HepG2 (cell line): ENCODE results near the gene ITPK1. TPM values are rescaled to one million over a fixed set of nuclear protein-coding genes. Genes with fewer than 3 reads are reported as not detected.

Source experiments
- ATAC-seq: fragments of 200-7000 bp; cut with Tn5 transposase; 3 replicates; pipeline ENCODE4 v1.9.1; 2020; ENCODE audit warnings: mild to moderate bottlenecking, moderate library complexity
- BruUV-seq: library from RNA; stranded (reverse); fragments of 400-500 nt; replicated peaks from 2 replicates; lab custom pipeline; 2021; lab: Mats Ljungman, UMichigan
- CTCF ChIA-PET: fragments of 300-600 bp; formaldehyde crosslinking; extraction: SDS; loops from one replicate; lab custom pipeline; 2021; ENCODE audit warnings: low total read pairs, inconsistent platforms, low intra/inter-chr PET ratio; lab: Yijun Ruan, JAX
- POLR2A ChIA-PET: fragments of 350-600 bp; sonication (Branson Sonifier 250); formaldehyde crosslinking; loops from one replicate; lab custom pipeline; 2020; ENCODE audit warnings: antibody characterized with exemption, inconsistent platforms; lab: Yijun Ruan, JAX
- DNase-seq: peaks from one replicate; pipeline ENCODE4 v3.0.0-alpha.2; 2015; ENCODE audit warnings: low spot score
- FAIRE-seq: peaks from 3 replicates; lab custom pipeline; 2011; peaks lifted over from hg19 to GRCh38; lab: Jason Lieb, UNC
- H2AFZ ChIP-seq: one replicate; pipeline ENCODE4 v1.6.1; 2011; ENCODE audit warnings: low read length, inconsistent platforms
- H3K27ac ChIP-seq: fragments of 300-600 bp; 3 replicates; pipeline ENCODE4 v1.8.0; 2011; ENCODE audit warnings: mixed run types, mild to moderate bottlenecking, mixed read lengths, low read length, inconsistent platforms; ENCODE audit not compliant: insufficient read depth; ENCODE audit errors: extremely low read length
- H3K27me3 ChIP-seq, 2 experiments: fragments of 200-600 bp in 1 of 2; 2 replicates in 1 of 2; 3 replicates in 1 of 2; pipeline versions ENCODE4 v1.6.0 to v1.8.0; 2011; ENCODE audit warnings: low read length in 2 of 2, mild to moderate bottlenecking in 2 of 2, moderate library complexity in 2 of 2, inconsistent platforms in 1 of 2; ENCODE audit not compliant: insufficient read depth in 2 of 2, control insufficient read depth in 1 of 2
- H3K36me3 ChIP-seq, 2 experiments: fragments of 200-600 bp in 1 of 2; replicated peaks in 1 of 2; 2 replicates in 1 of 2; 3 replicates in 1 of 2; pipeline versions ENCODE4 v1.5.1 to v1.8.0; 2011; ENCODE audit warnings: low read length in 2 of 2, inconsistent platforms in 1 of 2; ENCODE audit not compliant: insufficient read depth in 2 of 2, control insufficient read depth in 1 of 2
- H3K4me1 ChIP-seq: 2 replicates; pipeline ENCODE4 v1.5.1; 2012; ENCODE audit warnings: low read length, inconsistent platforms; ENCODE audit not compliant: insufficient read depth
- H3K4me2 ChIP-seq: 2 replicates; pipeline ENCODE4 v1.6.0; 2011; ENCODE audit warnings: low read depth, low read length, inconsistent platforms
- H3K4me3 ChIP-seq, 3 experiments: fragments of 200-600 bp in 1 of 3; sonication (generic), shearing (Covaris generic) in 1 of 3; replicated peaks in 1 of 3; 2 replicates each; pipeline ENCODE4 v1.5.1; 2011 to 2016; ENCODE audit warnings: low read length in 3 of 3, inconsistent platforms in 2 of 3, low read depth in 2 of 3, mild to moderate bottlenecking in 2 of 3, control low read depth in 1 of 3, mixed read lengths in 1 of 3; ENCODE audit not compliant: insufficient read depth in 1 of 3
- H3K79me2 ChIP-seq: one replicate; pipeline ENCODE4 v1.6.1; 2011; ENCODE audit warnings: low read length, inconsistent platforms; ENCODE audit not compliant: insufficient read depth
- H3K9ac ChIP-seq: 2 replicates; pipeline ENCODE4 v1.6.0; 2011; ENCODE audit warnings: mild to moderate bottlenecking, low read depth, low read length, inconsistent platforms; ENCODE audit not compliant: insufficient read depth
- H3K9me3 ChIP-seq: 2 replicates; pipeline ENCODE4 v1.5.1; 2012; ENCODE audit warnings: mild to moderate bottlenecking, low read length
- H4K20me1 ChIP-seq: 2 replicates; pipeline ENCODE4 v1.6.0; 2011; ENCODE audit warnings: inconsistent platforms, mild to moderate bottlenecking, low read length, moderate library complexity; ENCODE audit not compliant: insufficient read depth
- CEBPB ChIP-seq: IDR thresholded peaks from 2 replicates; pipeline ENCODE4 v1.6.1; 2011; ENCODE audit warnings: low read depth, low read length, improper control_type of control experiment, borderline replicate concordance
- DMTF1 ChIP-seq: sonication (generic); formaldehyde crosslinking; IDR thresholded peaks from 2 replicates; pipeline ENCODE4 v1.4.0; 2020; ENCODE audit warnings: mild to moderate bottlenecking, missing genetic modification reagents
- EHMT2 ChIP-seq: fragments of 200-600 bp; sonication (generic); IDR thresholded peaks from 2 replicates; pipeline ENCODE4 v1.7.0; 2017; ENCODE audit warnings: antibody characterized with exemption, low read depth, low read length, borderline replicate concordance
- GATAD2A ChIP-seq: IDR thresholded peaks from 2 replicates; pipeline ENCODE4 v1.6.1; 2016
- SIX4 ChIP-seq: sonication (generic); formaldehyde crosslinking; IDR thresholded peaks from 2 replicates; pipeline ENCODE4 v1.4.0; 2020; ENCODE audit warnings: missing genetic modification reagents
- SMYD3 ChIP-seq: sonication (generic); formaldehyde crosslinking; IDR thresholded peaks from 2 replicates; pipeline ENCODE4 v1.8.1; 2023; ENCODE audit warnings: mild to moderate bottlenecking, missing genetic modification reagents
- SOX6 ChIP-seq, 2 experiments: fragments of 450-650 bp in 1 of 2; sonication (generic) in 1 of 2; formaldehyde crosslinking in 1 of 2; IDR thresholded peaks; 2 replicates each; pipeline versions ENCODE4 v1.4.0 to v1.6.1; 2017 to 2020; ENCODE audit warnings: antibody characterized with exemption in 1 of 2, mild to moderate bottlenecking in 1 of 2, missing genetic modification reagents in 1 of 2
- ZNF138 ChIP-seq: sonication (generic); formaldehyde crosslinking; IDR thresholded peaks from 2 replicates; pipeline ENCODE4 v1.5.0; 2020; ENCODE audit warnings: mild to moderate bottlenecking, low read depth, missing genetic modification reagents
- ZNF207 ChIP-seq: fragments of 450-650 bp; IDR thresholded peaks from 2 replicates; pipeline ENCODE4 v1.6.1; 2016; ENCODE audit warnings: antibody characterized with exemption, borderline replicate concordance
- ZNF33A ChIP-seq: sonication (generic); formaldehyde crosslinking; IDR thresholded peaks from 2 replicates; pipeline ENCODE4 v1.5.1; 2020; ENCODE audit warnings: missing genetic modification reagents, mild to moderate bottlenecking, moderate library complexity, borderline replicate concordance
- ZNF484 ChIP-seq: sonication (generic); formaldehyde crosslinking; IDR thresholded peaks from 2 replicates; pipeline ENCODE4 v1.5.1; 2020; ENCODE audit warnings: mild to moderate bottlenecking, low read depth, missing genetic modification reagents, borderline replicate concordance
- ZNF615 ChIP-seq: sonication (generic); formaldehyde crosslinking; IDR thresholded peaks from 2 replicates; pipeline ENCODE4 v1.5.0; 2020; ENCODE audit warnings: mild to moderate bottlenecking, missing genetic modification reagents, borderline replicate concordance
- ZNF678 ChIP-seq: sonication (generic); formaldehyde crosslinking; IDR thresholded peaks from 2 replicates; pipeline ENCODE4 v1.4.0; 2020; ENCODE audit warnings: mild to moderate bottlenecking, missing genetic modification reagents
- WGBS: methylation state at CpG from one replicate; pipeline ENCODE4 v1.1.6; 2017; ENCODE audit warnings: low lambda C conversion rate; 5-methylcytosine and 5-hydroxymethylcytosine counted together
- in situ Hi-C: cut with HindIII; loops from 2 replicates; pipeline ENCODE4 v1.10.0; 2017; ENCODE audit warnings: low pct_unique_long_range_greater_than_20kb; ENCODE audit not compliant: extremely low pct_ligation_motif_present
- intact Hi-C: fragments of 100-400 bp; cut with micrococcal nuclease; formaldehyde crosslinking; loops from one replicate; pipeline ENCODE4 v1.10.0; 2022; ENCODE audit not compliant: unreplicated experiment
- polyA plus RNA-seq, 8 experiments: library from polyadenylated mRNA; depleted of rRNA in 3 of 8; stranded (reverse) in 7 of 8; unstranded in 1 of 8; fragments of >200 nt; fragmentation: Illumina TruSeq in 4 of 8; extraction: Trizol in 4 of 8; gene quantifications; 2 replicates each; pipeline versions ENCODE4 v1.2.1 to v1.2.3, GENCODE V29; 2011 to 2016; ENCODE audit warnings: low read depth in 4 of 8, missing spikeins in 1 of 8, mixed read lengths in 1 of 8; ENCODE audit not compliant: insufficient read depth in 1 of 8
- total RNA-seq, 5 experiments: library from RNA; depleted of rRNA; stranded (reverse); fragments of >200 nt; fragmentation: Illumina TruSeq; extraction: Trizol; gene quantifications; 2 replicates each; pipeline ENCODE4 v1.2.3, GENCODE V29; 2016; ENCODE audit warnings: low read depth in 1 of 5
- TF ChIP-seq, protein P1 (sequence below): sonication (generic); formaldehyde crosslinking; IDR thresholded peaks from 2 replicates; pipeline ENCODE4 v1.4.0; 2020; ENCODE audit warnings: mild to moderate bottlenecking, missing genetic modification reagents, borderline replicate concordance
- TF ChIP-seq, protein P2 (sequence below): sonication (generic); formaldehyde crosslinking; IDR thresholded peaks from 2 replicates; pipeline ENCODE4 v1.8.1; 2023; ENCODE audit warnings: mild to moderate bottlenecking, missing genetic modification reagents, borderline replicate concordance

The ITPK1 gene
- total and polyA plus RNA-seq, 2 of the 13 experiments (the other 11 are each of a cell fraction or from before 2014, with no cell fraction given), result 20.5 to 47.5 TPM

GRCh38 chr14:92963301-92964123 lies 152.2 kb downstream of the ITPK1 start (continued):
- TF ChIP-seq, protein P1, sequence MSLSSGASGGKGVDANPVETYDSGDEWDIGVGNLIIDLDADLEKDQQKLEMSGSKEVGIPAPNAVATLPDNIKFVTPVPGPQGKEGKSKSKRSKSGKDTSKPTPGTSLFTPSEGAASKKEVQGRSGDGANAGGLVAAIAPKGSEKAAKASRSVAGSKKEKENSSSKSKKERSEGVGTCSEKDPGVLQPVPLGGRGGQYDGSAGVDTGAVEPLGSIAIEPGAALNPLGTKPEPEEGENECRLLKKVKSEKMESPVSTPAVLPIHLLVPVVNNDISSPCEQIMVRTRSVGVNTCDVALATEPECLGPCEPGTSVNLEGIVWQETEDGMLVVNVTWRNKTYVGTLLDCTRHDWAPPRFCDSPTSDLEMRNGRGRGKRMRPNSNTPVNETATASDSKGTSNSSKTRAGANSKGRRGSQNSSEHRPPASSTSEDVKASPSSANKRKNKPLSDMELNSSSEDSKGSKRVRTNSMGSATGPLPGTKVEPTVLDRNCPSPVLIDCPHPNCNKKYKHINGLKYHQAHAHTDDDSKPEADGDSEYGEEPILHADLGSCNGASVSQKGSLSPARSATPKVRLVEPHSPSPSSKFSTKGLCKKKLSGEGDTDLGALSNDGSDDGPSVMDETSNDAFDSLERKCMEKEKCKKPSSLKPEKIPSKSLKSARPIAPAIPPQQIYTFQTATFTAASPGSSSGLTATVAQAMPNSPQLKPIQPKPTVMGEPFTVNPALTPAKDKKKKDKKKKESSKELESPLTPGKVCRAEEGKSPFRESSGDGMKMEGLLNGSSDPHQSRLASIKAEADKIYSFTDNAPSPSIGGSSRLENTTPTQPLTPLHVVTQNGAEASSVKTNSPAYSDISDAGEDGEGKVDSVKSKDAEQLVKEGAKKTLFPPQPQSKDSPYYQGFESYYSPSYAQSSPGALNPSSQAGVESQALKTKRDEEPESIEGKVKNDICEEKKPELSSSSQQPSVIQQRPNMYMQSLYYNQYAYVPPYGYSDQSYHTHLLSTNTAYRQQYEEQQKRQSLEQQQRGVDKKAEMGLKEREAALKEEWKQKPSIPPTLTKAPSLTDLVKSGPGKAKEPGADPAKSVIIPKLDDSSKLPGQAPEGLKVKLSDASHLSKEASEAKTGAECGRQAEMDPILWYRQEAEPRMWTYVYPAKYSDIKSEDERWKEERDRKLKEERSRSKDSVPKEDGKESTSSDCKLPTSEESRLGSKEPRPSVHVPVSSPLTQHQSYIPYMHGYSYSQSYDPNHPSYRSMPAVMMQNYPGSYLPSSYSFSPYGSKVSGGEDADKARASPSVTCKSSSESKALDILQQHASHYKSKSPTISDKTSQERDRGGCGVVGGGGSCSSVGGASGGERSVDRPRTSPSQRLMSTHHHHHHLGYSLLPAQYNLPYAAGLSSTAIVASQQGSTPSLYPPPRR (CRISPR knock-in tag), result no peak
- TF ChIP-seq CEBPB, result no peak; the same call in 1 of the 2 replicates
- no peak for TF ChIP-seq GATAD2A (CRISPR knock-in tag)
- TF ChIP-seq SOX6 (IDR thresholded peaks at IDR 0.05), result no peak
- TF ChIP-seq SOX6 (CRISPR knock-in tag; IDR thresholded peaks at IDR 0.05), result peak; percentile 69; the same call in 1 of the 2 replicates

- POLR2A ChIA-PET, result interaction anchor here (1.3 kb wide), 1 partner anchor 244 kb away, joined by 3 read pairs; the partner anchor contains the start of gene GON7
- Histone ChIP-seq H4K20me1 (no peaks in the 10 kb centered on the region), H3K9ac (no peak overlapping the region), H3K4me1 (peaks cover 29% of the 10 kb centered on the region), H3K4me2 (0 out of 2 replicates have a peak overlapping the region, but pooled peaks have one; percentile 40), H3K79me2 (no peaks in the 10 kb centered on the region), H3K4me3 (no peak overlapping the region), H3K27me3 (no peaks in the 10 kb centered on the region), H3K36me3 (peaks cover 0 to 15% of the 10 kb centered on the region in 2 experiments; a peak in 2 of 5 replicates), H3K27ac (no peak overlapping the region), H3K9me3 (no peaks in the 10 kb centered on the region), H2AFZ (no peak overlapping the region)
- intact Hi-C loops, result no loop called here
- no peak for TF ChIP-seq ZNF678
- no peak for TF ChIP-seq ZNF33A
- TF ChIP-seq DMTF1 (CRISPR knock-in tag), result no peak
- TF ChIP-seq ZNF138, result no peak
- TF ChIP-seq ZNF207, result no peak
- TF ChIP-seq, protein P2, sequence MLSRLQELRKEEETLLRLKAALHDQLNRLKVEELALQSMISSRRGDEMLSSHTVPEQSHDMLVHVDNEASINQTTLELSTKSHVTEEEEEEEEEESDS (CRISPR knock-in tag), result no peak
- TF ChIP-seq ZNF484, result no peak
- no peak for TF ChIP-seq SMYD3 (CRISPR knock-in tag)
- TF ChIP-seq EHMT2, result no peak
- TF ChIP-seq SIX4 (CRISPR knock-in tag), result no peak
- TF ChIP-seq ZNF615 (CRISPR knock-in tag), result no peak
- no peak for DNase-seq
- CTCF ChIA-PET, result no interaction called here
- no peak for FAIRE-seq
- ATAC-seq, result no peak
- no TSS peak for BruUV-seq
- WGBS, result 76% methylated on average over 9 of the region's 11 CpGs
- in situ Hi-C loops, result no loop called here
Observed at GRCh38 chr14:92962831-92963095, 153.0 kb downstream of the ITPK1 start.
